HG02884 (cell line): ENCODE results near the gene NFASC.

Experiments used
- ATAC-seq: cut with Tn5 transposase; IDR thresholded peaks from one replicate; pipeline ENCODE4 v1.9.1; 2021; ENCODE audit warnings: mild to moderate bottlenecking, moderate library complexity; ENCODE audit not compliant: unreplicated experiment

NFASC gene

GRCh38 chr1:204927673-204928641 lies 57.3 kb downstream of the NFASC start:
- ATAC-seq: no peak

GRCh38 chr1:204928671-204929486 lies 58.2 kb downstream of the NFASC start:
- ATAC-seq: no peak

- no peak for ATAC-seq
These were observed 59.0 kb downstream of the NFASC start for GRCh38 chr1:204929487-204930154.

- ATAC-seq: no peak
These were observed 59.5 kb downstream of the NFASC start for GRCh38 chr1:204930155-204930523.

GRCh38 chr1:204931313-204931712 lies 60.7 kb downstream of the NFASC start:
- ATAC-seq: no peak

GRCh38 chr1:204931768-204932572 lies 61.3 kb downstream of the NFASC start:
- ATAC-seq: no peak

- no peak for ATAC-seq
These were observed 61.9 kb downstream of the NFASC start for GRCh38 chr1:204932573-204932909.

- no peak for ATAC-seq
These were observed 64.5 kb downstream of the NFASC start for GRCh38 chr1:204935155-204935554.

GRCh38 chr1:204936765-204937164 lies 66.1 kb downstream of the NFASC start:
- ATAC-seq: no peak

GRCh38 chr1:204937901-204938300 lies 67.2 kb downstream of the NFASC start:
- no peak for ATAC-seq

GRCh38 chr1:204940591-204940990 lies 69.9 kb downstream of the NFASC start:
- ATAC-seq: no peak

- ATAC-seq: no peak
These were observed 71.0 kb downstream of the NFASC start for GRCh38 chr1:204941421-204942338.

GRCh38 chr1:204943495-204943894 lies 72.8 kb downstream of the NFASC start:
- no peak for ATAC-seq

- no peak for ATAC-seq
These were observed 74.0 kb downstream of the NFASC start for GRCh38 chr1:204944662-204945061.

GRCh38 chr1:204945565-204945977 lies 74.9 kb downstream of the NFASC start:
- no peak for ATAC-seq

GRCh38 chr1:204946640-204947039 lies 76.0 kb downstream of the NFASC start:
- no peak for ATAC-seq

- no peak for ATAC-seq
These were observed 76.7 kb downstream of the NFASC start for GRCh38 chr1:204947338-204947737.

- ATAC-seq: no peak
These were observed 77.1 kb downstream of the NFASC start for GRCh38 chr1:204947747-204948146.

GRCh38 chr1:204950353-204951001 lies 79.8 kb downstream of the NFASC start:
- no peak for ATAC-seq
